ENCODE data around the gene MVP.

GRCh38 chr16:29794231-29794710 lies 26.0 kb upstream of the MVP start:
- no peak for TF ChIP-seq CTCF (IDR thresholded peaks at IDR 0.05)
- no peak for TF ChIP-seq POLR2A (IDR thresholded peaks at IDR 0.05; ENCODE audit: low read depth)
- TF ChIP-seq POLR2AphosphoS5 (IDR thresholded peaks at IDR 0.05): no peak
- no peak for TF ChIP-seq EP300 (IDR thresholded peaks at IDR 0.05)
